ENCODE measurements around the gene AFG1L. TPM values are rescaled to one million over a fixed set of nuclear protein-coding genes. Genes with fewer than 3 reads are reported as not detected.

AFG1L gene
- total RNA-seq, 1 donor from 2014 or later: 9.6 TPM

DNA sequence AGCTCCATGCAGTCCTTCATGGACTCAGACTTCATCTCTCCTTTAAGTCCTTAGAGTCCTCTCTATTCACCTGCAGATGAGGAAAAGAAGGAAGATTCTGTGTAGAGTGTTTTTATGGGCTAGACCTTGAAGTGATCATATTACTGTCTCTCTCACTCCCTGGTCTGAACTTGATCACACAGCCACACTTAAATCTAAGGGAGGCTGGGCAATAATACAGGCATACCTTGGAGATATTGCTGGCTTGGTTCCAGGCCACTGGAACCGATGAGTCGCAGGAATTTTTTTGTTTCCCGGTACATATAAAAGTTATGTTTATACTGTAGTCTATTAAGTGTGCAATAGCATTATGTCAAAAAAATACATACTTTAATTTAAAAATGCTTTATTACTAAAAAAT lies 206.7 kb downstream of the AFG1L start:
- peaks cover 6% of the 10 kb centered on the region for H3K9me3 Mint-ChIP-seq
- H3K36me3 Mint-ChIP-seq: peaks cover 12% of the 10 kb centered on the region
- no peak overlapping the region for H3K27ac Mint-ChIP-seq
- no peak for DNase-seq (ENCODE audit: extremely low spot score, unreplicated experiment)
- no peaks in the 10 kb centered on the region for H3K27me3 Mint-ChIP-seq
- H3K4me1 Mint-ChIP-seq (ENCODE audit: unreplicated experiment): no peaks in the 10 kb centered on the region
- no peak overlapping the region for H3K4me3 Mint-ChIP-seq
- TF ChIP-seq CTCF (conservative IDR thresholded peaks at IDR 0.05): no peak

DNA sequence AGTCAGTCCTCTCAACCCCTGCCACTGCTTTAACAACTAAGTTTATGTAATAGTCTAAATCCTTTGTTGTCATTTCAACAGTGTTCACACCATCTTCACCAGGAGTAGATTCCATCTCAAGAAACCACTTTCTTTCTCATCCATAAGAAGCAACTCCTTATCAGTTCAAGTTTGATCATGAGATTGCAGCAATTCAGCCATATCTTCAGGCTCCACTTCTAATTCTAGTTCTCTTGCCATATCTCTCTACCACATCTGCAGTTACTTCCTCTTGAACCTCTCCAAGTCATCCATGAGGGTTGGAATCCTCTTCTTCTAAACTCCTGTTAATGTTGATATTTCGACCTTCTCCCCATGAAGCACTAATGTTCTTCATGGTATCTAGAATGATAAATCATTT lies 208.0 kb downstream of the AFG1L start:
- H3K9me3 Mint-ChIP-seq: peaks cover 6% of the 10 kb centered on the region
- DNase-seq (ENCODE audit: extremely low spot score, unreplicated experiment): no peak
- H3K27me3 Mint-ChIP-seq: no peaks in the 10 kb centered on the region
- no peak overlapping the region for H3K4me3 Mint-ChIP-seq
- peaks cover 12% of the 10 kb centered on the region for H3K36me3 Mint-ChIP-seq
- H3K27ac Mint-ChIP-seq: no peak overlapping the region
- H3K4me1 Mint-ChIP-seq (ENCODE audit: unreplicated experiment): no peaks in the 10 kb centered on the region
- TF ChIP-seq CTCF (conservative IDR thresholded peaks at IDR 0.05): no peak

- DNase-seq (ENCODE audit: extremely low spot score, unreplicated experiment): no peak
- Mint-ChIP-seq H3K4me1 (ENCODE audit: unreplicated experiment) (no peaks in the 10 kb centered on the region), H3K36me3 (peaks cover 18% of the 10 kb centered on the region), H3K27ac (no peak overlapping the region), H3K4me3 (no peak overlapping the region), H3K9me3 (peaks cover 6% of the 10 kb centered on the region), H3K27me3 (no peaks in the 10 kb centered on the region)
- TF ChIP-seq CTCF (conservative IDR thresholded peaks at IDR 0.05): no peak
Observed at GRCh38 chr6:108507316-108507715, 212.5 kb downstream of the AFG1L start.

DNA sequence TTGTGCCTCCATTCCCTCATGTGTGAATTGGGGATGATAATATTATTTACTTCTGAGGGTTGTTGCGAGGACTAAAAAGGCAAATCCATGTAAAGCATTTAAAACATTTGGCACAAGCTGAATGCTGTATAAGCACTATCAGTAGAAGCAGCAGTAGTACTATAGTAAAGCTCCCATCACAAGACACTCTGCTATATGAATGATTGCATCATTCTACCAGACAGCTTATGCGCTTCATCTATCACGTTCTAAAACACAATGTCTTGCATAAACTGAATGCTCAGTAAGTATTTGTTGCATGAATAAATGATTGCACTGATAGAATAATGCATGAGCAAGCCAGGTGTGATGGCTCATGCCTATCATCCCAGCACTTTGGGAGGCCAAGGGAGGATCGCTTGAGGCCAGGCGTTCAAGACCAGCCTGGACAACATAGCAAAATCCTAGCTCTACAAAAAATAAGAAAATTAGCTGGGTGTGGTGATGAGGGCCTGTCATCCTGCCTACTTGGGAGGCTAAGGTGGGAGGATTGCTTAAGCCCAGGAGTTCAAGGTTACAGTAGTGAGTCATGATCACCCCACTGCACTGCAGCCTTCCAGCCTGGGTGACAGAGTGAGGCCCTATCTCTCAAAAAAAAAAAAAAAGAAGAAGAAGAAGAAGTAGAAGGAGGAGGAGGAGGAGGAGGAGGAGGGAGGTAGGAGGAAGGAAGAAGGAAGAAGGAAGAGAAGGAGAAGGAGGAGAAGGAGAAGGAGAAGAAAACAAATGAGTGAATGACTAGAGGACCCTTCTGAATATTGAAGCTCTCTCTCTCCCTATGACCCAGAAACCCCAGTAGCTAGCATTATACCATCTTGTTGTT lies 215.8 kb downstream of the AFG1L start:
- H3K4me3 Mint-ChIP-seq: no peak overlapping the region
- H3K4me1 Mint-ChIP-seq (ENCODE audit: unreplicated experiment): no peaks in the 10 kb centered on the region
- H3K36me3 Mint-ChIP-seq: peaks cover 16% of the 10 kb centered on the region
- H3K9me3 Mint-ChIP-seq: no peaks in the 10 kb centered on the region
- DNase-seq (ENCODE audit: extremely low spot score, unreplicated experiment): no peak
- H3K27me3 Mint-ChIP-seq: no peaks in the 10 kb centered on the region
- no peak for TF ChIP-seq CTCF (conservative IDR thresholded peaks at IDR 0.05)
- H3K27ac Mint-ChIP-seq: no peak overlapping the region

DNA sequence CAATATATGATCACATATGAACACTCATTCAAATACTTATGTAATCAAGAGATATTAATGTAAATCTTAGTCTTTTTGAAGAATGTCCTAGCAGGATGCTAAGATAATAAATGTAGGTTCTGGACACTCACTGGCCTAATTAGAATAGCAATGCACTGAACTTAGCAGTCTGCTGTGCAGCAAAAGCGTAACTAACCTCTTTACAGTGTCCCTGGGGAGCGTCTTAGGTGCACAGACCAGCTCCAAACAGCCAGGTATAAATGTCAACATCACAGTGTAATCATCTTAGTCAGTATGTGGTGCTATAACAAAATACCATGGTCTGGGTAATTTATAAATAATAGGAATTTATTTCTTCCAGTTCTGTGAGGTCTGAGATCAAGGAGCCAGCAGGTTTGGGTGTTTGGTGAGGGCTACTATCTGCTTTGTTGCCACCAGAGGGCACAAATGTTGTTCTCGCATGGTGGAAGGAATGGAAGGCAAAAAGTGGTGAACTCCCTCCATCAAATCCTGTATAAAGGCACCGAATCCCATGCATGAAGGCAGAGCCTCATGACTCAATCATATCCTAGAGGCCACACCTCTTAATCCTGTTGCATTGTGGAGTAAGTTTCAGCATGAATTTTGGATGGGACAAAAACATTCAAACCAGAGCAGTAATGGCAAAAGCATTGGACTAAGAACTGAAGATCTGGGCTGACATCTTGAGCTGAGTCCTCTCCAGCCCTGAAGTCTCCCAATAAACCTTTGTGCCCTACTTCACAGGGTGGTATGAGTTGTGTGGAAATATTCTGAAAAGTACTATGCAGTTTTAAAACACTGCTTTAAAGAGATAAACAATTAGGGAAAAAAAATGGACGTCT lies 224.1 kb downstream of the AFG1L start:
- peak; percentile 70 for TF ChIP-seq CTCF (conservative IDR thresholded peaks at IDR 0.05)
- H3K4me3 Mint-ChIP-seq: no peak overlapping the region
- no peaks in the 10 kb centered on the region for H3K4me1 Mint-ChIP-seq (ENCODE audit: unreplicated experiment)
- DNase-seq (ENCODE audit: extremely low spot score, unreplicated experiment): no peak
- no peaks in the 10 kb centered on the region for H3K9me3 Mint-ChIP-seq
- H3K27ac Mint-ChIP-seq: no peak overlapping the region
- peaks cover under 1% of the 10 kb centered on the region for H3K36me3 Mint-ChIP-seq
- H3K27me3 Mint-ChIP-seq: no peaks in the 10 kb centered on the region

Measured in type B pancreatic cell (in vitro differentiated cells).